ENCODE measurements around the gene CENPV.
A peak's percentile ranks its signal among the peaks of the same experiment; 100 is the strongest.

The CENPV gene

GRCh38 chr17:16379654-16380053, 26.4 kb upstream of the CENPV start:
- peaks cover 42% of the 10 kb centered on the region for H3K4me1 Mint-ChIP-seq
- DNase-seq: no peak
- H3K9me3 Mint-ChIP-seq: peaks cover 11% of the 10 kb centered on the region
- H3K27ac Mint-ChIP-seq: no peak overlapping the region
- peaks cover 37% of the 10 kb centered on the region for H3K36me3 Mint-ChIP-seq (ENCODE audit: low read depth)
- peaks cover 3% of the 10 kb centered on the region for H3K27me3 Mint-ChIP-seq (ENCODE audit: low read depth, poor library complexity)
- TF ChIP-seq CTCF (IDR thresholded peaks at IDR 0.05): no peak
- H3K4me3 Mint-ChIP-seq: no peak overlapping the region

GRCh38 chr17:16378636-16379282, 25.5 kb upstream of the CENPV start:
- Mint-ChIP-seq H3K4me3 (no peak overlapping the region), H3K9me3 (peaks cover 11% of the 10 kb centered on the region), H3K27me3 (ENCODE audit: low read depth, poor library complexity) (peaks cover 8% of the 10 kb centered on the region), H3K36me3 (ENCODE audit: low read depth) (peaks cover 28% of the 10 kb centered on the region), H3K27ac (peak overlapping the region; percentile 25), H3K4me1 (peaks cover 33% of the 10 kb centered on the region)
- no peak for TF ChIP-seq CTCF (IDR thresholded peaks at IDR 0.05)
- no peak for DNase-seq

- TF ChIP-seq CTCF (IDR thresholded peaks at IDR 0.05): no peak
- H3K4me3 Mint-ChIP-seq: no peak overlapping the region
- peaks cover 20% of the 10 kb centered on the region for H3K36me3 Mint-ChIP-seq (ENCODE audit: low read depth)
- no peak overlapping the region for H3K27ac Mint-ChIP-seq
- H3K4me1 Mint-ChIP-seq: peaks cover 25% of the 10 kb centered on the region
- peaks cover 11% of the 10 kb centered on the region for H3K9me3 Mint-ChIP-seq
- no peak for DNase-seq
- peaks cover 12% of the 10 kb centered on the region for H3K27me3 Mint-ChIP-seq (ENCODE audit: low read depth, poor library complexity)
Measured at GRCh38 chr17:16377941-16378341, 24.7 kb upstream of the CENPV start.

- Mint-ChIP-seq H3K9me3 (peaks cover 4% of the 10 kb centered on the region), H3K27me3 (ENCODE audit: low read depth, poor library complexity) (peaks cover 15% of the 10 kb centered on the region), H3K27ac (no peak overlapping the region)
Measured at GRCh38 chr17:16374146-16374938, 21.1 kb upstream of the CENPV start.

GRCh38 chr17:16371742-16372141, 18.5 kb upstream of the CENPV start:
- Mint-ChIP-seq H3K27ac (no peak overlapping the region), H3K36me3 (ENCODE audit: low read depth) (no peaks in the 10 kb centered on the region), H3K4me3 (no peak overlapping the region), H3K9me3 (no peaks in the 10 kb centered on the region), H3K27me3 (ENCODE audit: low read depth, poor library complexity) (peaks cover 12% of the 10 kb centered on the region), H3K4me1 (no peaks in the 10 kb centered on the region)
- no peak for TF ChIP-seq CTCF (IDR thresholded peaks at IDR 0.05)
- DNase-seq: no peak

More at GRCh38 chr17:16374146-16374938, 21.1 kb upstream of the CENPV start:
- no peak for DNase-seq
- no peaks in the 10 kb centered on the region for H3K36me3 Mint-ChIP-seq (ENCODE audit: low read depth)
- no peak for TF ChIP-seq CTCF (IDR thresholded peaks at IDR 0.05)
- H3K4me1 Mint-ChIP-seq: no peaks in the 10 kb centered on the region
- H3K4me3 Mint-ChIP-seq: no peak overlapping the region
